ENCODE data around the gene ANKRD24. TPM values are rescaled to one million over a fixed set of nuclear protein-coding genes. Genes with fewer than 3 reads are reported as not detected.

ANKRD24 gene
- total RNA-seq, 1 experiment from 2014 or later = 0.26 TPM

Other genes with a start within 250 kb of the ANKRD24 start
- gene NMRK2, start 249.6 kb upstream of the ANKRD24 start, total RNA-seq (2021; ENCODE audit: unreplicated experiment) = 0.21 TPM
- gene DAPK3, start 211.6 kb upstream of the ANKRD24 start, total RNA-seq (2021; ENCODE audit: unreplicated experiment) = 66.6 TPM
- 1,391 TPM for gene EEF2, start 197.2 kb upstream of the ANKRD24 start, total RNA-seq (2021; ENCODE audit: unreplicated experiment)
- gene PIAS4, start 175.0 kb upstream of the ANKRD24 start, total RNA-seq (2021; ENCODE audit: unreplicated experiment) = 36.7 TPM
- 48.0 TPM for gene ZBTB7A, start 115.8 kb upstream of the ANKRD24 start, total RNA-seq (2021; ENCODE audit: unreplicated experiment)
- 151 TPM for gene MAP2K2, start 58.6 kb upstream of the ANKRD24 start, total RNA-seq (2021; ENCODE audit: unreplicated experiment)
- not detected for gene CREB3L3, start 29.1 kb upstream of the ANKRD24 start, total RNA-seq (2021; ENCODE audit: unreplicated experiment)
- gene SIRT6, start 126 bp upstream of the ANKRD24 start, total RNA-seq (2021; ENCODE audit: unreplicated experiment) = 19.8 TPM
- 3.0 TPM for gene EBI3, start 46.8 kb downstream of the ANKRD24 start, total RNA-seq (2021; ENCODE audit: unreplicated experiment)
- 15.9 TPM for gene YJU2, start 64.4 kb downstream of the ANKRD24 start, total RNA-seq (2021; ENCODE audit: unreplicated experiment)
- 0.46 TPM for gene SHD, start 96.6 kb downstream of the ANKRD24 start, total RNA-seq (2021; ENCODE audit: unreplicated experiment)
- gene TMIGD2, start 119.7 kb downstream of the ANKRD24 start, total RNA-seq (2021; ENCODE audit: unreplicated experiment) = not detected
- gene FSD1, start 121.9 kb downstream of the ANKRD24 start, total RNA-seq (2021; ENCODE audit: unreplicated experiment) = 12.1 TPM
- 10.0 TPM for gene STAP2, start 156.1 kb downstream of the ANKRD24 start, total RNA-seq (2021; ENCODE audit: unreplicated experiment)
- 22.9 TPM for gene MPND, start 160.9 kb downstream of the ANKRD24 start, total RNA-seq (2021; ENCODE audit: unreplicated experiment)
- gene SH3GL1, start 217.9 kb downstream of the ANKRD24 start, total RNA-seq (2021; ENCODE audit: unreplicated experiment) = 57.1 TPM
- gene CHAF1A, start 220.0 kb downstream of the ANKRD24 start, total RNA-seq (2021; ENCODE audit: unreplicated experiment) = 45.4 TPM